GOT3 (cell line): ENCODE measurements around the gene AGRP.

Experiments
- DNase-seq: peaks from one replicate; lab custom pipeline; 2025; ENCODE audit warnings: mixed read lengths; lab: John Stamatoyannopoulos, UW

AGRP gene

DNA sequence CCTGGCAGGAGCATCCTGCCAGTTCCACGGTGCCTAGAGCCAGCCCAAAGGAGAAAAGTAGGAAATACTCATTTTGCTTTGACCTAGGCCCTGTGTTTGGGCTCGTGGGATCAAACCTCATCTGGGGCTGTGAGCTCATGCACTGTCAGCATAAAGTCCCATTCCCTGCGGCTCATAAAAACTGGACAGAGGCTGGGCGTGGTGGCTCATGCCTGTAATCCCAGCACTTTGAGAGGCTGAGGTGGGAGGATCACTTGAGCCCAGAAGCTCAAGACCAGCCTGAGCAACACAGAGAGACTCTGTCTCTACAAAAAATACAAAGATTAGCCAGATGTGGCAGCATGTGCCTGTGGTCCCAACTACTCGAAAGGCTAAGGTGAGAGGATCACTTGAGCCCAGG lies 20.3 kb downstream of the AGRP start:
- DNase-seq = no peak

- no peak for DNase-seq
These were observed 21.1 kb downstream of the AGRP start for GRCh38 chr16:67462279-67462655.

DNA sequence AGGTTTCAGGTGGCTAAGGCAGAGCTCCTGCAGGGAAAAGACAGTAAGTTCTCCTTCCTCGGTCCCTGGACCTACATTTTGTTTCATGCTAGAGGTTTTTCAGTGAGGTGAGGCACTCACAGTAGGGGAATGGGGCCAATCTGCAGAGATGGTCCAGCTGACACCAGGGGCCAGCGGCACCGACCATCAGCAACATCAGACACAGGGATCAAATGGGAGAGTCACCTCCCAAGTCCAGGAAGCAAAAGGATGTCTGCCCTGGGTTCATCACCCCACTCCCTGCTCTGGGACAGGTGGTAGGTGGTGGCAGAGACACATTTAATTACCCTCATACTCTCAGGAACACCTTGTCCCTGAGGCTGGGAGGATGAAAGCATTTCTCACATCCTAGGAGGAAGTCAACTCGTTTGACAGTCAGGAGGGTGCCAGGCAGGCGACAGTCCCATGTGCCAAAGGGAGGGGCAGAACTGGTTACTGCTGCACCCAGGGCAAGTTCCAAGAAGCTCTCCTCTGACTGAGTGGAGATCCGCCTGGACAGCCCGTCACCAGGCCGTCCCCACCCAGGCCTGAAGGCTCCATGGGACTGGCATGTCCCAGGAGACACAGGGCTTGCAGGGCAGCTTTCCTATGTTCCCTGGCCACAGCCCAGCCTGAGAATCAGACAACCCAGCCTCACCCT lies 21.6 kb downstream of the AGRP start:
- no peak for DNase-seq

GRCh38 chr16:67460961-67461360 lies 22.4 kb downstream of the AGRP start:
- DNase-seq = no peak

- DNase-seq = no peak
These were observed 23.2 kb downstream of the AGRP start for GRCh38 chr16:67460168-67460567.

GRCh38 chr16:67459861-67460150 lies 23.5 kb downstream of the AGRP start:
- DNase-seq = no peak

- no peak for DNase-seq
These were observed 24.1 kb downstream of the AGRP start for GRCh38 chr16:67459066-67459860.

- no peak for DNase-seq
These were observed 25.2 kb downstream of the AGRP start for GRCh38 chr16:67458121-67458641.

- no peak for DNase-seq
These were observed 25.7 kb downstream of the AGRP start for GRCh38 chr16:67457611-67458010.

- DNase-seq = no peak
These were observed 26.8 kb downstream of the AGRP start for GRCh38 chr16:67456391-67457081.

- DNase-seq = no peak
These were observed 28.5 kb downstream of the AGRP start for GRCh38 chr16:67454852-67455251.

- no peak for DNase-seq
These were observed 29.2 kb downstream of the AGRP start for GRCh38 chr16:67454104-67454503.

DNA sequence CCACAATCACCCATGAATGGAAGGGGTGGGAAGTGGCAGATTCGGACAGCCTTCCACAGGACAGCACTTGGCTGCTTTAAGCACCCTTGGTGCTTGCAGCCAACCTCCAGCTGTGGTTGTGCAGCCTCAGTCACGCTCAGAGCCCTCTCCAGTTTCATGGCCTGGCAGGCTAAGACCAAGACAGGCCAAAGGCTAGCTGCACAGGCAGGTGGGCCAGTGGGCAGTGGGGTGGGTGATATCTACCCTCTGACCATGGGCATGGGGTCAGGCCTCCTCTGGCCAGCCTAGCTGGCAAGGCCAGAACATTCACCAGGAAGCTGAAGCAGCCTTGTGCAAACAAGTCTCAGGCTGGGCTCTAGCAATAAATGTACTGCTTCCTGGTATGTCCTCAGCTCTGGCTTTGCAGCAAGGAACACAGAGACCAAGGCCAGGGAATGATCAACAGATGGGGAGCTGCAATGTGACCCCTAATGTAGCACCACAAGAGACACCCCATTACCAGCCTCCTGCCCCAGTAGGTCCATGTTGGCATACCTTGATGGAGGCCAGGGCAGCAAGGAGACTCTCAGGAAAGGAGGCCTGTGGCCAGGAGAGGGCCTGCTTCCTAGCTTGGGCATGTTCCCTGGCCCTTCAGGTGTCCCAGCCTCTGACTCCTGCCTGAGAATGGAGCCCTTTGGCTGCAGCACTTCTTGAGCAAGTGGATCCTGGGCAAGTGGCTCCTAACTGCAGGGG lies 31.5 kb downstream of the AGRP start:
- DNase-seq = no peak

- no peak for DNase-seq
These were observed 32.2 kb downstream of the AGRP start for GRCh38 chr16:67451061-67451703.

- DNase-seq = no peak
These were observed 33.6 kb downstream of the AGRP start for GRCh38 chr16:67449739-67450138.

- DNase-seq = no peak
These were observed 34.0 kb downstream of the AGRP start for GRCh38 chr16:67449336-67449735.

- DNase-seq = no peak
These were observed 34.8 kb downstream of the AGRP start for GRCh38 chr16:67448580-67448979.

DNA sequence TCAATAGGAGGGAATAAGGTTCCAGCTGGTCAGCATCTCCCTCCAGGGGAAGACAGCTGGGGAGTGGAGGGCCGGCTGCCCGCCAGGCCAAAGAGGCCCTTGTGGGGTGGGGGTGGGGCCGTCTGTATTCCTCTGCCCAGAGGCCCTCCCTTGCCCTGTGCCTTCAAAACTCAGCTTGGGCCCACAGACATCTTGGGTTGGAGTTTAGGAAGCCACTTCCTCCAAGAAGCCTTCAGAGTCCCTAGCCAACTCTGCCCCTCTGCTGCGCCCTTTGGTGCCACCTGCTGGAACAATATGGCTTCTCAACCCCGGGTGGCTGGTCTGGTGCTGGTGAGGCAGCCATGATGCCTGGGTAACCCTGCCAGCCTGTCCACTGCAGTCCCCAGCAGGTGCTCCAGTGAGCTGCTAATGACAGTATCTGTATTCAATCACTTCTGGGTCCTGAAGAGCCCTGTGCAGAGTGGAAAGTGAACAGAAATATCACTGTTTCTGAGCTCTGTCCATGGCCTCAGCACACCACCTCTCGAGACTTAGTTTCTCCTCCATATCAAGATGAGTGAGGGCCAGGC lies 35.8 kb downstream of the AGRP start:
- DNase-seq = no peak

GRCh38 chr16:67446968-67447507 lies 36.3 kb downstream of the AGRP start:
- no peak for DNase-seq

DNA sequence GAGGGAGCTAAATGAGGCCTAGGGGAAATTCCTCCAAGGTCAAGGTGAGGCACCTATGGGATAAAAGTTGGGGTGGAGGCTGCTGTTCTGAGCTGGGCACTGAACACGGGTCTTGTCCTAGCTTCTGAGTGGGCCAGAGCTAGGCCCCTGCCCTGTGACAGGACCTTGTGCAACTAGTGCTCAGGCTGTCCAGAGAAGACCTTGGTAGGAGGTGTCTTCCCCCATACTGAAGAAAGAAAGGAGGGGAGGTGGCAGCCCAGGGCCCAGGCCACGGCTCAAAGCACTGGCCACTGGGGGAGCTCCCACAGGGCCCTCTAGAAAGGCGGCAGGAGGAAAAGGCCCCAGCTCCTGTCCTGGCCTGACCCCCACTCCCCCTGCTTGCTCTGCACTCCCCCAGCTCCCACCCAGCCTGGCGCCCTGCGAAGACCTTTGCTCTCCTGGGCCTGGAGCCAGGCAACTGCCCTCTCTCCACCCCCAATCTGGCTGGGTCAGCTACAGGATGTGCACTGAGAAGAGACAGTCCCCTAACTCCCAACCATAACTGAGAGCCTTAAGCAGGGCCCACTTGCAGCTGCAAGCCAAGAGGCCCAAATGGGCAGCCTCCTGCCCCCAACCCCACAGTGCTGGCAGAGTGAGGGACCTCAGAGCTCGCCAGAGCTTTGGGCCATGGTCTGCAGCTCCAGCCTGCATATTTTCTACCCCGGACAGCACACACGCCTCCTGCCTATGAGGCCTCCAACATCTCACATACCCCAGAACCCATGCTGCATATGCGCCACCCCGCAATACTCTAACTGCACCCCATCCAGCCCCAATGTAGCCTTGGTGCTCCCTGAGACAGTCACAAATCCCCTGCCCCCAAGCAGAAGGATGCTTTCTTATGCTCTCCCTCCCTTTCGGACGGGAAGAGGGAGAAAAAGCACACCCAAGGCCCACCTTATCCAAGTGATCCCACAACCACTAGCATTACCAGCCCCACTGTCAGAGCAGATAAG lies 37.1 kb downstream of the AGRP start:
- no peak for DNase-seq
